Activated CD4-positive, CD25-positive, alpha-beta regulatory T cell treated with anti-CD3 and anti-CD28 coated beads, Interleukin-2, amount 50 U/mL, for 16 hours (primary cell): ENCODE results near the gene TCFL5.
A peak's percentile ranks its signal among the peaks of the same experiment; 100 is the strongest.

Experiments
- DNase-seq: peaks from one replicate; pipeline ENCODE4 v3.0.0-alpha.2; 2020; ENCODE audit warnings: low read depth, low spot score

Gene TCFL5

GRCh38 chr20:62799036-62799435, 62.6 kb downstream of the TCFL5 start:
- DNase-seq, result no peak

- no peak for DNase-seq
Measured at GRCh38 chr20:62797671-62798532, 63.7 kb downstream of the TCFL5 start.

- DNase-seq, result no peak
Measured at GRCh38 chr20:62796699-62797491, 64.7 kb downstream of the TCFL5 start.

- peak; percentile 29 for DNase-seq
Measured at GRCh38 chr20:62795023-62795761, 66.4 kb downstream of the TCFL5 start.

- peak; percentile 81 for DNase-seq
Measured at GRCh38 chr20:62794007-62794724, 67.5 kb downstream of the TCFL5 start.

GRCh38 chr20:62793757-62794006, 67.9 kb downstream of the TCFL5 start:
- DNase-seq, result no peak

GRCh38 chr20:62792940-62793756, 68.5 kb downstream of the TCFL5 start:
- DNase-seq, result no peak

- DNase-seq, result no peak
Measured at GRCh38 chr20:62792182-62792939, 69.3 kb downstream of the TCFL5 start.

GRCh38 chr20:62791301-62792181, 70.1 kb downstream of the TCFL5 start:
- peak; percentile 40 for DNase-seq
